Cardiac muscle cell (in vitro differentiated cells and primary cell): ENCODE measurements around the gene SPTAN1. TPM values are rescaled to one million over a fixed set of nuclear protein-coding genes. Genes with fewer than 3 reads are reported as not detected.

Source experiments
- DNase-seq, 2 donors: peaks; one replicate each; pipeline versions ENCODE4 v3.0.0 to v3.0.0-alpha.2; 2010 to 2017; ENCODE audit warnings: low read depth in 1 of 2, low spot score in 1 of 2
- H3K27ac ChIP-seq: fragments of 200-600 bp; sonication (generic); 2 replicates; pipeline ENCODE4 v1.5.1; 2016
- H3K27me3 ChIP-seq: fragments of 200-600 bp; sonication (generic); 2 replicates; pipeline ENCODE4 v1.6.0; 2016; ENCODE audit warnings: control low read depth
- H3K36me3 ChIP-seq: fragments of 200-600 bp; sonication (generic); 2 replicates; pipeline ENCODE4 v1.5.1; 2016; ENCODE audit warnings: control low read depth
- H3K4me1 ChIP-seq: fragments of 200-600 bp; sonication (generic); 2 replicates; pipeline ENCODE4 v1.8.1; 2017; ENCODE audit warnings: low read depth, mild to moderate bottlenecking, mixed run types
- H3K4me3 ChIP-seq: fragments of 200-600 bp; sonication (generic); 2 replicates; pipeline ENCODE4 v1.5.1; 2016; ENCODE audit warnings: mild to moderate bottlenecking
- H3K9me3 ChIP-seq: fragments of 200-600 bp; sonication (generic); 2 replicates; pipeline ENCODE4 v1.5.1; 2017; ENCODE audit warnings: low read depth, mild to moderate bottlenecking, control low read depth
- polyA plus RNA-seq: library from polyadenylated mRNA; unstranded; fragments of >200 nt; fragmentation: Nextera tagmentation; extraction: Ambion mirVana; gene quantifications from 2 replicates; pipeline ENCODE4 v1.2.1, GENCODE V29; 2016
- total RNA-seq: library from RNA; depleted of rRNA; stranded (reverse); fragments of >200 nt; gene quantifications from 2 replicates; pipeline ENCODE4 v1.2.3, GENCODE V29; 2016
- TF ChIP-seq, protein P1 (sequence below): IDR thresholded peaks from 2 replicates; pipeline ENCODE4 v1.5.1; 2012; ENCODE audit warnings: low read depth, mild to moderate bottlenecking, low read length

The SPTAN1 gene
- total and polyA plus RNA-seq, 2 experiments from 2014 or later = 118 to 227 TPM

DNA sequence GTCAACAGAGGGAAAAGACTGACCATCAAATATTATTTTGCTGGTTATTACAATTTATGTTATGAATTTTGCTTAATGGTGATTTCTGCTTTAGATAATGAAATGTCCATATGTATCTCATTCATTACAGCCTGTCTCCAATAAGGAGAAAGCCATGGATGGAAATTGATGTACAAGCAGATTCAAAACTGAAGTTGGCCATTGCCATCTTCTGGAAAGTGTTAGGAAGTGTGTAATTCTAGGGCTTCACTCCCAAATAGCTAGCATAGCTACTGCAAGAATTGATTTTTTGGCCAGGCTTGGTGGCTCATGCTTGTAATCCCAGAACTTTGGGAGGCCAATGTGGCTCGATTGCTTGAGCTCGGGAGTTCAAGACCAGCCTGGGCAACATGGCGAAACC is 58.5 kb downstream of the SPTAN1 start:
- Histone ChIP-seq H3K27me3 (no peaks in the 10 kb centered on the region), H3K27ac (no peak overlapping the region), H3K9me3 (no peaks in the 10 kb centered on the region), H3K4me1 (peaks cover 13% of the 10 kb centered on the region), H3K4me3 (no peak overlapping the region), H3K36me3 (peaks cover 87% of the 10 kb centered on the region)
- TF ChIP-seq, protein P1, sequence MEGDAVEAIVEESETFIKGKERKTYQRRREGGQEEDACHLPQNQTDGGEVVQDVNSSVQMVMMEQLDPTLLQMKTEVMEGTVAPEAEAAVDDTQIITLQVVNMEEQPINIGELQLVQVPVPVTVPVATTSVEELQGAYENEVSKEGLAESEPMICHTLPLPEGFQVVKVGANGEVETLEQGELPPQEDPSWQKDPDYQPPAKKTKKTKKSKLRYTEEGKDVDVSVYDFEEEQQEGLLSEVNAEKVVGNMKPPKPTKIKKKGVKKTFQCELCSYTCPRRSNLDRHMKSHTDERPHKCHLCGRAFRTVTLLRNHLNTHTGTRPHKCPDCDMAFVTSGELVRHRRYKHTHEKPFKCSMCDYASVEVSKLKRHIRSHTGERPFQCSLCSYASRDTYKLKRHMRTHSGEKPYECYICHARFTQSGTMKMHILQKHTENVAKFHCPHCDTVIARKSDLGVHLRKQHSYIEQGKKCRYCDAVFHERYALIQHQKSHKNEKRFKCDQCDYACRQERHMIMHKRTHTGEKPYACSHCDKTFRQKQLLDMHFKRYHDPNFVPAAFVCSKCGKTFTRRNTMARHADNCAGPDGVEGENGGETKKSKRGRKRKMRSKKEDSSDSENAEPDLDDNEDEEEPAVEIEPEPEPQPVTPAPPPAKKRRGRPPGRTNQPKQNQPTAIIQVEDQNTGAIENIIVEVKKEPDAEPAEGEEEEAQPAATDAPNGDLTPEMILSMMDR = no peak
- no peak for DNase-seq

DNA sequence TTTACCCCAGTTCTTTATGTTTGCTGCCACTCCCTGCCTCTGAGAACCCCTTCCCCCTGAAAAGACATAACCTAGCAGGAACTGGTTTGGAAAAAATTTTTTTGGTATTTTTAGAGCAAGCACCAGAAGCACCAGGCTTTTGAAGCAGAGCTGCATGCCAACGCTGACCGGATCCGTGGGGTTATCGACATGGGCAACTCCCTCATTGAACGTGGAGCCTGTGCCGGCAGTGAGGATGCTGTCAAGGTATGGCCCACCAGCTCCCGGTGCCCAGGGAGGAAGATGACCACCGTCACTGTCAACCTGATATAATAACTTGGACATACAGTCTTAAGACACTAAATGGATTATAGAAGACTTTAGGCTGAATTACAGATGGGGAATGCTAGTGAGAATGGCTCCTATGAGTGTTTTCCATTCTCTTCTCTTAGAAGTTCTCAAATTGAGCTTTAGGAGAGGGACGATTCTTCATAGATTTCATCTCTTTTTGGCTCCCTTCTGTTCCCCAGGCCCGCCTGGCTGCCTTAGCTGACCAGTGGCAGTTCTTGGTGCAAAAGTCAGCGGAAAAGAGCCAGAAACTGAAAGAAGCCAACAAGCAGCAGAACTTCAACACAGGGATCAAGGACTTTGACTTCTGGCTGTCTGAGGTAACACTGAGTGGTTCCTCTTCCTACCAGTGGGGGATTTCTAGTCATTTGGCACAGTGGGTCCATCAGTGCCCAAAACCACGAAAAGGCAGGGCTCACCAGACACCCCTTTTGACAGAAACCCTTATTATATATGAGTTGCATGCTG is 59.4 kb downstream of the SPTAN1 start:
- H3K4me1 ChIP-seq = peaks cover 13% of the 10 kb centered on the region
- no peak overlapping the region for H3K27ac ChIP-seq
- no peaks in the 10 kb centered on the region for H3K9me3 ChIP-seq
- TF ChIP-seq, protein P1 = no peak
- no peak overlapping the region for H3K4me3 ChIP-seq
- DNase-seq = no peak
- H3K36me3 ChIP-seq = peaks cover 92% of the 10 kb centered on the region
- H3K27me3 ChIP-seq = no peaks in the 10 kb centered on the region

DNA sequence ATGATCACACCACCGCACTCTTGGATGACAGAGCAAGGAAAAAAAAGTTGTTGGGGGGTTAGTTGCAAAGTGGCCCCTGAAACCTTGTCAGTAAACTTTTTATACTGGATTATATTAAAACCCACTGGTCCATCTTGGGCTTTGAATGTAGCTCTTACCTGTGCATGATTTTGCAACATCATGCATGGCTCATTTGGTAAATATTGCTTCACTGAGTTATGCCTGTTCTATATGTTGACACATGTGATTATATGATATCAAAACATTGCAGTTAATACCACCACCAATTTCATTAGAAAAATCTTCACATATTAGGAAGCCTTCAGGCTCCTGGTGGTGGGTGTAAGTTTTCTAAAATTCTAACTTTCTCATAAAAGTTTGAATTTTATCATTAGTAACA is 62.3 kb downstream of the SPTAN1 start:
- H3K9me3 ChIP-seq = no peaks in the 10 kb centered on the region
- H3K27ac ChIP-seq = no peak overlapping the region
- peaks cover 7% of the 10 kb centered on the region for H3K4me1 ChIP-seq
- H3K27me3 ChIP-seq = no peaks in the 10 kb centered on the region
- TF ChIP-seq, protein P1 = no peak
- no peak overlapping the region for H3K4me3 ChIP-seq
- peaks cover 93% of the 10 kb centered on the region for H3K36me3 ChIP-seq
- DNase-seq = no peak

- H3K4me1 ChIP-seq = no peaks in the 10 kb centered on the region
- H3K36me3 ChIP-seq = peaks cover 93% of the 10 kb centered on the region
- DNase-seq = no peak
- H3K27me3 ChIP-seq = no peaks in the 10 kb centered on the region
- TF ChIP-seq, protein P1 = no peak
- no peaks in the 10 kb centered on the region for H3K9me3 ChIP-seq
- no peak overlapping the region for H3K27ac ChIP-seq
- H3K4me3 ChIP-seq = no peak overlapping the region
Measured at GRCh38 chr9:128615571-128615970, 63.2 kb downstream of the SPTAN1 start.

- H3K4me1 ChIP-seq = no peaks in the 10 kb centered on the region
- H3K27ac ChIP-seq = no peak overlapping the region
- no peak overlapping the region for H3K4me3 ChIP-seq
- no peaks in the 10 kb centered on the region for H3K27me3 ChIP-seq
- no peaks in the 10 kb centered on the region for H3K9me3 ChIP-seq
- H3K36me3 ChIP-seq = peaks cover 89% of the 10 kb centered on the region
- TF ChIP-seq, protein P1 = no peak
- no peak for DNase-seq
Measured at GRCh38 chr9:128617943-128618342, 65.6 kb downstream of the SPTAN1 start.
